Suppressor macrophage (primary cell): Measurements from ENCODE around the gene METTL18.

Experiments
- DNase-seq, 4 experiments: peaks; one replicate each; pipeline ENCODE4 v3.0.0-alpha.2; 2020 to 2022

METTL18 gene

DNA sequence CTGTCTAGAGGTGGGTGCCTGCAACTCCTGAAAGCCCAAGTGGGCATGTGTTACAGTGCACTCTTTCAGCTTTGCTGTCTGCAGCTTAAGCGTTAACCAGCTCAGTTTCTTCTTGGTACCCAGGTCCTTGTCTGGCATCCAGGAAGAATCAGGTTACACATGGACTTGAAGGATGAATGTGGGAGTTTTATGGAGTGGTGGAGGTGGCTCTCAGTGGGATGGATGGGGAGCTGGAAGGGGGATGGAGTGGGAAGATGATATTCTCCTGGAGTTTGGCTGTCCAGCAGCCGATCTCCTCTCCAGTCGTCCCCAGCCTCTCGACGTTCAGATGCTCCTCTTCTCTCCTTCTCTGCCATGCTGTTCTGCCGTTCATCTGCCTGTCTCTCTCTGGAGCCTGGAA lies 9.4 kb downstream of the METTL18 start:
- DNase-seq: no peak

- DNase-seq: no peak
Measured at GRCh38 chr1:169784102-169784501, 10.6 kb downstream of the METTL18 start.

DNA sequence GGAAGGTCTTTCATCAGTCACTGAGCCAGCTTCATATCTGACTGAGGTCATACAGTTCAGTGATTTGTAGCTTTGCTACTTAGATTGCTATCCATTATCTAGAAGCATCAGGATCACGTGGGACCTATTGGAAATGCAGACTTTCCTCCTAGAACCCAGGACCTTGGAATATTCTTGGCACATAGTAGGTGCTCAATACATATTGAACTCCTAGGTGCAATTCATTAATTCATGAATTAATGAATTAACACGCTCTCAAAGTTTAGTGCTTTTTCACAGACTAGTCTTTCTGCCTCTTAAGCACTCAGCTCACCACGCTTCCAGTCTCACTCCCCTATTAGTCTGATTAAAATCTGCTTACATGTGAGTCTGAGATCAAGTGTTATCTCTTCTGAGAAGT lies 12.1 kb downstream of the METTL18 start:
- no peak for DNase-seq

DNA sequence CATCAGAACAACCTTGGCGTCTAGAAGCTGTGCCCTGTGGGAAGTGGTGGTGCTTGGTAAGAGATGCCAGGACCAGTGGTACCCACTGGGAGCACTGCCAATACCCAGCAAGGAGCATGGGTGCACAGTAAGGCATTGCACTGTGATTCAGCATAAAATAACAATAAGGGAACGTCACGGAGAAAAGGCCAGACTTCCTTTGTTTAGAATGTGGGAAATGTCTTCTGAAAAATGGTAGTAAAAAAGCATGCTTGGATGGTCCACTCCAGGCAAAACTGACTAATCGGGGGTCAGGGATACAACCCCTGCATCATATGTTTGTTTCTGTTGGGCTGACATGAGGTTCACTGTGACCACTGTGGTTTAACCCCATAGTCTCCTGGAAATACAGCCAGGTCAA lies 14.7 kb downstream of the METTL18 start:
- DNase-seq: no peak

DNA sequence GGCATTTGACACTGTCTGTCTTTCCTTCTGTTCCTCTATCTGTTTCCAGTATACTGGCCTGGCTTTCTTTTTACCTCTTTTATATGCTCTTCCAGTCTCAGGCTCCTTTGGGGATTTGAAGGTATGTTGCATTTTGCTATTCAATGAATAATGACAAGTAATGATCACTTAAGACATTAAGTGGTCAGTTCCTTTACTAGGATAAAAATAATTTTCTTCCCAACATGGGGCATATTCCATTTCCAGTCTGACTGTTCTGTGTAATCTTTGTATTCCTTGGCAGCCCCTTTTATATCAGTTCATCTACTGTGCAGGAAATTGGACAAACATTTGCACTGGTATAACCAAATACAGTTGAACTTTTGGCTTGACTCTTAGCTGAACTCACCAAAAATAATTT lies 15.6 kb downstream of the METTL18 start:
- no peak for DNase-seq

- no peak for DNase-seq
Measured at GRCh38 chr1:169776440-169776839, 18.3 kb downstream of the METTL18 start.

GRCh38 chr1:169768161-169768560 lies 26.5 kb downstream of the METTL18 start:
- DNase-seq: no peak

DNA sequence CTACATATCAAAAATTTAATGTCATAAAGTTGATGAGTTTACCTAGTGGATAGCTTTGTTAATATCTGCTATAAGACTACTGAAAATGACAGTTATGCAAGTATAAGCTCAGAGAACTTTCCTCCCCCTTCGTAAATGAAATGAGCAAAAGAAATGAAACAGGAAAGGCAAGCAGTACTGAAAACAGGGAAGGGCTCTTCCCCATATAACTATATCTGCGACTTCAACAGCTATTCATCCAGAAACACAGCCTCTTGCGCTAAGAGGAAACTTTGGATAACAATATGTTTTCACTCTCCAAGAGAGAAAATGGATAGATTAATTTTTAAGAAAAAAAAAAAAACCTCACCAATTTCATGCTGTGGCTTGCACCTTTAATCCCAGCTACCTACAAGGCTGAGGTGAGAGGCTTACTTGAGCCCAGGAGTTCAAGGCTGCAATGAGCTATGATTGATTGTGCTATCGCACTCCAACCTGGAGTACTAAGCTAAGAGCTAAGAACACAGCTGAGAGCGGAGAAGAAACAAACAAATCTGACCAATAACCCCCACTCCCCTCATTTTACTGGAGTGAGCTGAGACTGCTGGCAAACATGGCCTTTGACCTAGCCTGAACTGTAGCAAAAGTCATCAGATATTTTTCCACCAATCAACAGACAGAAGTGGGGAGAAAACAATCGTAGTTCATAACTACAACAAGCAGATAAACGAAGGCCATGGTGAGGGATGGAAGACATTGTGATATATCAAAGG lies 29.0 kb downstream of the METTL18 start:
- peak in 1 of 4 experiments; percentile 11 for DNase-seq

DNA sequence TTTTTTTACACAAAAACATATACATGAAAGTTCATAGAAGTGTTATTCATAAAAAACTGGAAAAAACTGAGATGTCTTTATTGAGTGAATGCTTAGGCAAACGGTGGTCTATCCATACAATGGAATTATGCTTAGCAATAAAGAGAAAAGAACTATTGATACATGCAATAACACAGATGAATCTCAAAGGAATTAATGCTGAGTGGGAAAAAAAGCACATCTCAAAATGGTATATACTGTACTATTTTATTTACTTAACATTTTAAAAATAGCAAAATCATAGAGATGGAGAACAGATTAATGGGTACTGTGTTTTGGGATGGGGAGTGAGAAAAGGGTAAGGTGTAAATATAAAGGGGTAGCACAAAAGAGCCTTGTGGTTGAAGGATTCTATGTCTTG lies 29.8 kb downstream of the METTL18 start:
- DNase-seq: no peak

DNA sequence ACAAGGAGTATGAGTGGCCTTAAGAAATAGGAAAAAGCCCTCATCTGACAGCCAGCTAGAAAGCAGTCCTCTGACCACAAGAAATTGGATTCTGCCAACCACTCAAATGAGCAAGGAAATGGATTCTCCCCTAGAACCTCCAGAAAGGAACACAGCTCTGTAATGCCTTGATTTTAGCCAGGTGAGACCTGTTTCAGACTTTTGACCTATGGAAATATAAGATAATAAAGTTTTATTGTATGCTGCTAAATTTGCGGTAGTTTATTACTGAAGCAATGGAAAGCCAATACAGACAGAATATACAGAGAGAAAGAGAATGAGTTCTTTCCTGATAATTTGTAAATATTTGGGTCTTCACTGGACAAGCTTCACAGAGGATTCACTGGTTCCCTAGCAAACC lies 32.0 kb downstream of the METTL18 start:
- peak in 2 of 4 experiments; percentile 39 to 58 for DNase-seq

GRCh38 chr1:169759038-169759437 lies 35.7 kb downstream of the METTL18 start:
- no peak for DNase-seq

DNA sequence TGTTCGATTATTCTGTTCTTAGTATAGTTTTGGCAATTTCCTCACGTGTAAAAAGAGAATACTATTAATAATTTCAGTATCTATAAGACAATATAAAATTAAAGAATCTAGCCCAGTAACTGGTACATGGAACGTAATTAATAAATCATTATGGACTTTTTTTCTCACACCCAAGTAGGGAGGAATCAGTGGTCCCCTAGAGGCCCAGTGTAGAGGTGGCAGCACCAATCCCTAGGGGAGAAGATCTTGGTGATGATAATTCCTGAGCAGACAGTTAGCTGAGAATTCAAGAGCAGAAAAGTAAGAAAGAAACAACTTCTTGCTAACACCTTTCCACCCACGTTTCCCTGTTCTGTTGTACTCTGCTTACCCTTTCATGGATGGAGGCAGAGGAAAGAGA lies 41.2 kb downstream of the METTL18 start:
- DNase-seq: no peak

DNA sequence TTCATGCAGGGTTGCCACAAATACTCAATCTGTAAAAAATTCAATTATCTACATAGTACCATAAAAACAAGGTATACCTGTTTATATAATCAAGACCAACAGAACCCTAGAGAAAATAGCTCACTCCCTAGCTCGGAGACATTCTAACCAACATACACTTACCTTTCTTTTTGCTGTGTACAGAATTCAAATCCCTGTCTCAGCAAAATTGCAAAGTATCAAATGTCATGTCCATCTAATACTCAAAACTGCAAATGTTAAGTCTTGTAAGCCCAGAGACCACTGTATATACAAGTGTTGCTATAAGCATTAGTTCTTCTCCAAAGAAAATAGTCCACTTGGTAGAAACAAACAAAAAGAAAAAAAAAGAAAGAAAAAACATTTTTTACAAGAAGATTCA lies 44.7 kb downstream of the METTL18 start:
- no peak for DNase-seq

DNA sequence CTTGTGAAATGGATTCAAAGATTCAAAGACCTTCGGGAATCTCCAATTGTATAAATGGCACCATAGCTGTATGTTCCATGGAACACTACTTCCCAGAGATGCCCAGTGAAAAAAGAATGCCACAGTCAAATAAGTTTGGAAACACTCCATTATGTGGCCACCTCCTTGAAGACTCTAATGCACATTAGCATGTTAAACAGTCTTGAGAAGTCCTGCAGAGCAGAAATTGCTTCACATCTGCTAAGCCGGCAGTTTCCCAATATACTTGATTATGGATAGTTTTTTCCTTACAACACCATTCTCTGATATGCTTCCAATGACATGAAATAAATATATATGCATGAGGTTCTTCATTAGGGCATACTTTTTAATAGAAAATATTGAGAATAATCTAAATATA lies 48.2 kb downstream of the METTL18 start:
- DNase-seq: no peak

- DNase-seq: no peak
Measured at GRCh38 chr1:169745015-169745861, 49.5 kb downstream of the METTL18 start.
